IMR-90 (cell line): ENCODE results near the gene TEX264. TPM values are rescaled to one million over a fixed set of nuclear protein-coding genes. Genes with fewer than 3 reads are reported as not detected.

ENCODE experiments used
- ATAC-seq: fragments of 200-7000 bp; cut with Tn5 transposase; 2 replicates; pipeline ENCODE4 v1.9.1; 2020; ENCODE audit warnings: low read depth, mild to moderate bottlenecking, moderate library complexity
- BruUV-seq: library from RNA; stranded (reverse); fragments of 400-500 nt; replicated peaks from 2 replicates; lab custom pipeline; 2021; lab: Mats Ljungman, UMichigan
- CTCF ChIA-PET: fragments of 300-600 bp; formaldehyde crosslinking; extraction: SDS; loops from one replicate; lab custom pipeline; 2021; ENCODE audit warnings: antibody characterized with exemption; lab: Yijun Ruan, JAX
- POLR2A ChIA-PET: fragments of 300-600 bp; sonication (Branson Sonifier 250); formaldehyde crosslinking; loops from one replicate; lab custom pipeline; 2022; ENCODE audit warnings: antibody characterized with exemption; ENCODE audit not compliant: unreplicated experiment; lab: Charles Lee
- DNase-seq: peaks from one replicate; pipeline ENCODE4 v3.0.0; 2013
- H2AFZ ChIP-seq: replicated peaks from 2 replicates; pipeline ENCODE3; 2013; ENCODE audit warnings: low read length, mild to moderate bottlenecking; ENCODE audit not compliant: poor library complexity
- H2AK5ac ChIP-seq: 2 replicates; pipeline ENCODE4 v1.6.1; 2013; ENCODE audit warnings: low read depth, low read length, inconsistent platforms
- H2AK9ac ChIP-seq: replicated peaks from 2 replicates; pipeline ENCODE3; 2013; ENCODE audit warnings: mild to moderate bottlenecking, low read depth, low read length, moderate library complexity; ENCODE audit not compliant: poor library complexity
- H2BK120ac ChIP-seq: 2 replicates; pipeline ENCODE4 v1.6.1; 2013; ENCODE audit warnings: low read depth, low read length, inconsistent platforms
- H2BK15ac ChIP-seq: 3 replicates; pipeline ENCODE4 v1.6.1; 2013; ENCODE audit warnings: low read depth, low read length, inconsistent platforms
- H2BK20ac ChIP-seq: 2 replicates; pipeline ENCODE4 v1.6.1; 2013; ENCODE audit warnings: low read depth, mild to moderate bottlenecking, inconsistent platforms, low read length, moderate library complexity
- H2BK5ac ChIP-seq: 2 replicates; pipeline ENCODE4 v1.6.1; 2013; ENCODE audit warnings: mild to moderate bottlenecking, low read depth, low read length, inconsistent platforms; ENCODE audit not compliant: poor library complexity, severe bottlenecking
- H3K14ac ChIP-seq: replicated peaks from 2 replicates; pipeline ENCODE4 v1.6.1; 2013; ENCODE audit warnings: low read depth, low read length, inconsistent platforms
- H3K18ac ChIP-seq: 2 replicates; pipeline ENCODE4 v1.6.1; 2013; ENCODE audit warnings: low read depth, low read length, control low read depth
- H3K23ac ChIP-seq: 2 replicates; pipeline ENCODE4 v1.6.1; 2013; ENCODE audit warnings: low read depth, low read length, inconsistent platforms
- H3K27ac ChIP-seq: 2 replicates; pipeline ENCODE4 v1.5.1; 2013; ENCODE audit warnings: mild to moderate bottlenecking, control low read depth, low read length; ENCODE audit not compliant: insufficient read depth
- H3K27me3 ChIP-seq: 2 replicates; pipeline ENCODE4 v1.6.1; 2013; ENCODE audit warnings: low read length; ENCODE audit not compliant: control insufficient read depth, insufficient read depth
- H3K36me3 ChIP-seq: 2 replicates; pipeline ENCODE4 v1.6.1; 2013; ENCODE audit warnings: low read length, mixed read lengths; ENCODE audit not compliant: control insufficient read depth, insufficient read depth
- H3K4ac ChIP-seq: 2 replicates; pipeline ENCODE4 v1.6.1; 2013; ENCODE audit warnings: low read depth, low read length, inconsistent platforms
- H3K4me1 ChIP-seq: 2 replicates; pipeline ENCODE4 v1.6.1; 2013; ENCODE audit warnings: low read length, mixed read lengths; ENCODE audit not compliant: control insufficient read depth, insufficient read depth
- H3K4me2 ChIP-seq: 2 replicates; pipeline ENCODE4 v1.6.1; 2013; ENCODE audit warnings: low read depth, mild to moderate bottlenecking, control low read depth, low read length, moderate library complexity
- H3K4me3 ChIP-seq: 2 replicates; pipeline ENCODE4 v1.5.1; 2013; ENCODE audit warnings: low read depth, mild to moderate bottlenecking, control low read depth, low read length, moderate library complexity; ENCODE audit not compliant: insufficient read depth
- H3K56ac ChIP-seq: 2 replicates; pipeline ENCODE4 v1.6.1; 2013; ENCODE audit warnings: low read length, inconsistent platforms; ENCODE audit not compliant: insufficient read depth; ENCODE audit errors: extremely low read depth
- H3K79me1 ChIP-seq, 2 experiments: 2 replicates each; pipeline ENCODE4 v1.6.1; 2013; ENCODE audit warnings: low read length in 2 of 2, inconsistent platforms in 1 of 2, low read depth in 1 of 2
- H3K9ac ChIP-seq: 2 replicates; pipeline ENCODE4 v1.6.1; 2013; ENCODE audit warnings: low read depth, low read length, control low read depth
- H3K9me1 ChIP-seq: 2 replicates; pipeline ENCODE4 v1.6.1; 2013; ENCODE audit warnings: low read length, inconsistent platforms; ENCODE audit not compliant: insufficient read depth
- H3K9me3 ChIP-seq: 2 replicates; pipeline ENCODE4 v1.6.1; 2013; ENCODE audit warnings: low read length; ENCODE audit not compliant: control insufficient read depth, insufficient read depth
- H4K20me1 ChIP-seq: 2 replicates; pipeline ENCODE4 v1.6.1; 2013; ENCODE audit warnings: low read length, inconsistent platforms; ENCODE audit not compliant: insufficient read depth
- H4K5ac ChIP-seq: 2 replicates; pipeline ENCODE4 v1.6.1; 2013; ENCODE audit warnings: mild to moderate bottlenecking, low read depth, low read length, control low read depth
- H4K8ac ChIP-seq, 2 experiments: 2 replicates each; pipeline ENCODE4 v1.6.1; 2013; ENCODE audit warnings: low read depth in 2 of 2, low read length in 2 of 2, control low read depth in 1 of 2, inconsistent platforms in 1 of 2
- H4K91ac ChIP-seq: 2 replicates; pipeline ENCODE4 v1.6.1; 2013; ENCODE audit warnings: low read depth, low read length, inconsistent platforms; ENCODE audit not compliant: insufficient read depth
- FOS ChIP-seq: fragments of 150-350 bp; IDR thresholded peaks from 2 replicates; pipeline ENCODE4 v1.6.1; 2016; ENCODE audit warnings: low read depth, low read length
- MAZ ChIP-seq: IDR thresholded peaks from 2 replicates; pipeline ENCODE4 v1.6.1; 2012; ENCODE audit warnings: low read depth, mild to moderate bottlenecking, low read length, improper control_type of control experiment, moderate library complexity, borderline replicate concordance
- MXI1 ChIP-seq: IDR thresholded peaks from 2 replicates; pipeline ENCODE4 v1.6.1; 2012; ENCODE audit warnings: low read depth, mild to moderate bottlenecking, low read length, moderate library complexity, borderline replicate concordance
- WGBS, 2 experiments: methylation state at CpG; one replicate each; pipeline versions ENCODE4 v1.1.5 to v1.1.7; 2013; ENCODE audit warnings: missing lambda C conversion rate in 2 of 2; ENCODE audit not compliant: insufficient read length in 1 of 2; ENCODE audit errors: extremely low coverage in 2 of 2; 5-methylcytosine and 5-hydroxymethylcytosine counted together
- dilution Hi-C: fragments of 300-500 bp; cut with HindIII; formaldehyde crosslinking; loops from one replicate; pipeline ENCODE4 v1.14.3; 2018; ENCODE audit warnings: low sequenced_read_pairs; ENCODE audit not compliant: unreplicated experiment
- in situ Hi-C: fragments of 300-500 bp; cut with MboI; formaldehyde crosslinking; loops from 3 replicates; pipeline ENCODE4 v1.14.3; 2019; ENCODE audit warnings: low sequenced_read_pairs, inconsistent platforms, mixed read lengths
- intact Hi-C: fragments of 100-400 bp; cut with micrococcal nuclease; formaldehyde crosslinking; loops from 2 replicates; pipeline ENCODE4 v1.10.0; 2022
- polyA plus RNA-seq, 3 experiments: library from polyadenylated mRNA; depleted of rRNA; stranded (reverse); fragments of >200 nt; gene quantifications; 2 replicates each; pipeline ENCODE4 v1.2.3, GENCODE V29; 2012; ENCODE audit warnings: low replicate concordance in 1 of 3
- total RNA-seq: library from RNA; depleted of rRNA; stranded (reverse); fragments of >200 nt; gene quantifications from 2 replicates; pipeline ENCODE4 v1.2.3, GENCODE V29; 2012
- TF ChIP-seq, protein P1 (sequence below): conservative IDR thresholded peaks from 2 replicates; pipeline ENCODE4 v1.5.1; 2012; ENCODE audit warnings: mild to moderate bottlenecking, low read depth, low read length, improper control_type of control experiment

Gene TEX264
- total and polyA plus RNA-seq, 2 of the 4 experiments (the other 2 are of a cell fraction) = 30.3 to 45.0 TPM

DNA sequence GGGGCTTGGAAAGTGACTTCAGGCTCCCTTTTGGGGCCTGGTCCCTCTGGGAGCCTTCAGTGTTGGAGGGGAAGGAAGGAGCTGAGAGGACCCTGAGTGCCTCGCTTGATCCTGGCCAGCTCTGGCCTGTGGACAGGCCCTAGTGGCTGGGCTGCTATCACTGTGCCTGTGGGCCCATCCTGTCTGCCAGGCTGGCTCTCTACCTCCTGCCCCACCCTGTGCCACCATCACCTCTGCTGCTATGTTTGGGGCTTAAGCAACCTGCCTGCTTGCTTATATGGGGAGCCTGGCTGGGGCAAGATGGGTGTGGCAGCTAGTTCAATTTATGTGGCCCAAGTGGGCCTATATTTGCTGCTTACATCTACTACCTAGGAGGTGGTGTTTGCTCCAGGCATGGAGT is 7.1 kb downstream of the TEX264 start:
- Histone ChIP-seq H3K9ac (no peak overlapping the region), H3K4ac (no peak overlapping the region), H3K27me3 (no peaks in the 10 kb centered on the region), H2AK5ac (no peak overlapping the region), H3K4me2 (no peak overlapping the region), H3K56ac (no peak overlapping the region), H2AK9ac (no peak overlapping the region), H2AFZ (no peak overlapping the region), H3K27ac (no peak overlapping the region), H2BK20ac (no peak overlapping the region), H3K4me1 (peaks cover 11% of the 10 kb centered on the region), H4K91ac (no peak overlapping the region), H2BK5ac (no peak overlapping the region), H3K14ac (no peak overlapping the region), H2BK15ac (no peak overlapping the region), H4K20me1 (peaks cover 19% of the 10 kb centered on the region), H3K36me3 (peaks cover 17% of the 10 kb centered on the region), H4K5ac (no peak overlapping the region), H3K9me1 (peaks cover 12% of the 10 kb centered on the region), H3K18ac (no peak overlapping the region), H4K8ac (no peak overlapping the region), H3K79me1 (peaks cover 20 to 59% of the 10 kb centered on the region in 2 experiments; a peak in 3 of 4 replicates), H3K4me3 (no peak overlapping the region), H2BK120ac (no peak overlapping the region), H3K23ac (no peak overlapping the region), H3K9me3 (no peaks in the 10 kb centered on the region)
- BruUV-seq = no TSS peak
- no peak for DNase-seq
- in situ Hi-C loops = loop anchor here (25.0 kb wide), 1 partner anchor 1066 kb away; the partner anchor contains the start of genes CISH and MAPKAPK3
- WGBS, 2 experiments = no CpG with 5 or more reads among the region's 1 CpG
- no peak for ATAC-seq
- dilution Hi-C loops = no loop called here
- no peak for TF ChIP-seq MXI1
- TF ChIP-seq, protein P1, sequence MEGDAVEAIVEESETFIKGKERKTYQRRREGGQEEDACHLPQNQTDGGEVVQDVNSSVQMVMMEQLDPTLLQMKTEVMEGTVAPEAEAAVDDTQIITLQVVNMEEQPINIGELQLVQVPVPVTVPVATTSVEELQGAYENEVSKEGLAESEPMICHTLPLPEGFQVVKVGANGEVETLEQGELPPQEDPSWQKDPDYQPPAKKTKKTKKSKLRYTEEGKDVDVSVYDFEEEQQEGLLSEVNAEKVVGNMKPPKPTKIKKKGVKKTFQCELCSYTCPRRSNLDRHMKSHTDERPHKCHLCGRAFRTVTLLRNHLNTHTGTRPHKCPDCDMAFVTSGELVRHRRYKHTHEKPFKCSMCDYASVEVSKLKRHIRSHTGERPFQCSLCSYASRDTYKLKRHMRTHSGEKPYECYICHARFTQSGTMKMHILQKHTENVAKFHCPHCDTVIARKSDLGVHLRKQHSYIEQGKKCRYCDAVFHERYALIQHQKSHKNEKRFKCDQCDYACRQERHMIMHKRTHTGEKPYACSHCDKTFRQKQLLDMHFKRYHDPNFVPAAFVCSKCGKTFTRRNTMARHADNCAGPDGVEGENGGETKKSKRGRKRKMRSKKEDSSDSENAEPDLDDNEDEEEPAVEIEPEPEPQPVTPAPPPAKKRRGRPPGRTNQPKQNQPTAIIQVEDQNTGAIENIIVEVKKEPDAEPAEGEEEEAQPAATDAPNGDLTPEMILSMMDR = no peak
- TF ChIP-seq MAZ = no peak
- TF ChIP-seq FOS = no peak
- ChIA-PET CTCF (no interaction called here), POLR2A (no interaction called here)
- intact Hi-C loops = no loop called here
